Spinal cord (tissue), 10 donors: Measurements from ENCODE around the gene DNAJC15. TPM values are rescaled to one million over a fixed set of nuclear protein-coding genes. Genes with fewer than 3 reads are reported as not detected.
"Not testable (repeated sequence)": the region's sequence is repeated elsewhere in the genome, so short reads cannot be mapped to it uniquely, and the experiment has no call there.

Source experiments
- DNase-seq, 6 donors: peaks; one replicate each; pipeline versions ENCODE4 v3.0.0 to v3.0.0-alpha.2; 2013 to 2015; ENCODE audit warnings: low spot score in 6 of 6, low read depth in 4 of 6
- H3K27ac ChIP-seq: one replicate; pipeline ENCODE4 v1.5.1; 2013; ENCODE audit warnings: low read depth, low read length, control low read depth
- H3K27me3 ChIP-seq: one replicate; pipeline ENCODE4 v1.6.1; 2013; ENCODE audit warnings: low read length; ENCODE audit not compliant: control insufficient read depth, insufficient read depth
- H3K36me3 ChIP-seq: one replicate; pipeline ENCODE4 v1.6.1; 2013; ENCODE audit warnings: low read length; ENCODE audit not compliant: control insufficient read depth, insufficient read depth
- H3K4me1 ChIP-seq: one replicate; pipeline ENCODE4 v1.6.1; 2013; ENCODE audit warnings: low read length; ENCODE audit not compliant: control insufficient read depth, insufficient read depth
- H3K4me3 ChIP-seq: one replicate; pipeline ENCODE4 v1.5.1; 2013; ENCODE audit warnings: low read depth, low read length, control low read depth
- H3K9me3 ChIP-seq: one replicate; pipeline ENCODE4 v1.6.1; 2013; ENCODE audit warnings: low read length; ENCODE audit not compliant: control insufficient read depth, insufficient read depth
- WGBS: methylation state at CpG from one replicate; pipeline ENCODE4 v1.1.5; 2013; ENCODE audit warnings: missing lambda C conversion rate; ENCODE audit not compliant: insufficient coverage; 5-methylcytosine and 5-hydroxymethylcytosine counted together
- polyA plus RNA-seq, 2 donors: library from polyadenylated mRNA; unstranded; fragments of 120-200 nt; gene quantifications; one replicate each; pipeline ENCODE4 v1.2.1, GENCODE V29; 2013; ENCODE audit not compliant: insufficient read length in 2 of 2
- total RNA-seq, 2 donors: library from RNA; depleted of rRNA in 1 of 2; stranded (reverse); fragments of 120-200 nt in 1 of 2; fragments of >200 nt in 1 of 2; gene quantifications; one replicate each; pipeline versions ENCODE4 v1.2.3 to v1.2.4, GENCODE V29; 2013 to 2014
- donor health status: healthy.

The DNAJC15 gene
- total and polyA plus RNA-seq, 4 donors = 19.1 to 27.6 (median 24.3) TPM

GRCh38 chr13:43040581-43041368 lies 17.4 kb downstream of the DNAJC15 start:
- WGBS = 94% methylated on average over 5 of the region's 13 CpGs
- H3K36me3 ChIP-seq, H3K27ac ChIP-seq, DNase-seq, H3K27me3 ChIP-seq, H3K9me3 ChIP-seq, H3K4me3 ChIP-seq: not testable (repeated sequence)
- peaks cover 12% of the 10 kb centered on the region for H3K4me1 ChIP-seq

DNA sequence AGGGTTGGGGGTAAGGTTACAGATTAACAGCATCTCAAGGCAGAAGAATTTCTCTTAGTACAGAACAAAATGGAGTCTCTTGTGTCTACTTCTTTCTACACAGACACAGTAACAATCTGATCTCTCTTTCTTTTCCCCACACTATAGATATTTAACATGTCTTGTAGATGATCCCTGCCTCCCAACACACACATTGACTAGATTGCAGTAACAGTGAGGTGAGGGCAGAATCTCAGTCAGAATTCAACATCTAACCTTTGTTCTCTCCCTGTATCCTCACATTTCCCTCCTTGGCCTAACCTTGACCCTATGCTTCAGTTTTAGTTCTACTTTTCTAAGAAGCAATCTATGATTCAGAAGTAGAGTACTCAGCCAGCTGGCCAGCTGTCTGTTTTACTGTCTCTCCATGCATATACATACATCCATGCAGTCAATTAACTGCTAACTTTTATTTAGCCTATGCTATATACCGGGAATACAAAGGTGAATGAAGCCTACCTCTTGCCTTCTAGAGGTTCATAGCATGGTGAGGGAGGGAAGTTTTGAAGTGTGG lies 18.1 kb downstream of the DNAJC15 start:
- no peaks in the 10 kb centered on the region for H3K9me3 ChIP-seq
- H3K4me3 ChIP-seq = no peak overlapping the region
- WGBS = no CpG with 5 or more reads among the region's 1 CpG
- DNase-seq = no peak
- H3K27me3 ChIP-seq = no peaks in the 10 kb centered on the region
- no peak overlapping the region for H3K27ac ChIP-seq
- H3K36me3 ChIP-seq = peaks cover 6% of the 10 kb centered on the region
- peaks cover 6% of the 10 kb centered on the region for H3K4me1 ChIP-seq

DNA sequence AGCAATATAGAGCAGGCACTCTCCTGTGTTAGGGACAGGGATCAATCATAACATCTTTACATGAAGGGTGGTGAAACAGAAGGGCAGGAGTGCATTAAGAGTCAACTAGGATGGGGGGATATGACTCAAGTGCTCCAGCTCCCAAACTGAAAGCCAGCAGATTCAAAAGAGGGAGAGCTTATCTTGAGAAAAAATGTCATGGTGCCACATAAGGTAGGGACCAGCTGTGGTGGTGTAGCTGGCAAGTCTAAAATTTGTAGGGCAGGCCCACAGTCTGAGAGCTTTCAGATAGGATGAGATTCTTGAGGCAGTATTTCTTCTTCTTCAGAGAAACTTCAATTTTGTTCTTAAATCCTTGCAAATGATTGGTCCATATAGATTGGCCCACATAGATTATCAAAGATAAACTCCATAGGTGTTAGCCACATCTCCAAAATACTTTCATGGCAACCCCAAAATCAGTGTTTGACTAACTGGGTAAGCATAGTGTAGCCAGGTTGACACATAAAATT lies 19.1 kb downstream of the DNAJC15 start:
- H3K27me3 ChIP-seq = no peaks in the 10 kb centered on the region
- no peaks in the 10 kb centered on the region for H3K36me3 ChIP-seq
- no peak overlapping the region for H3K4me3 ChIP-seq
- no peak overlapping the region for H3K27ac ChIP-seq
- H3K4me1 ChIP-seq = no peaks in the 10 kb centered on the region
- H3K9me3 ChIP-seq = no peaks in the 10 kb centered on the region
- DNase-seq = no peak

- no peaks in the 10 kb centered on the region for H3K36me3 ChIP-seq
- H3K9me3 ChIP-seq = no peaks in the 10 kb centered on the region
- H3K4me1 ChIP-seq = no peaks in the 10 kb centered on the region
- DNase-seq = no peak
- no peaks in the 10 kb centered on the region for H3K27me3 ChIP-seq
- WGBS = 85% methylated on average over 5 of the region's 5 CpGs
- no peak overlapping the region for H3K27ac ChIP-seq
- no peak overlapping the region for H3K4me3 ChIP-seq
Measured at GRCh38 chr13:43044720-43045301, 21.4 kb downstream of the DNAJC15 start.

DNA sequence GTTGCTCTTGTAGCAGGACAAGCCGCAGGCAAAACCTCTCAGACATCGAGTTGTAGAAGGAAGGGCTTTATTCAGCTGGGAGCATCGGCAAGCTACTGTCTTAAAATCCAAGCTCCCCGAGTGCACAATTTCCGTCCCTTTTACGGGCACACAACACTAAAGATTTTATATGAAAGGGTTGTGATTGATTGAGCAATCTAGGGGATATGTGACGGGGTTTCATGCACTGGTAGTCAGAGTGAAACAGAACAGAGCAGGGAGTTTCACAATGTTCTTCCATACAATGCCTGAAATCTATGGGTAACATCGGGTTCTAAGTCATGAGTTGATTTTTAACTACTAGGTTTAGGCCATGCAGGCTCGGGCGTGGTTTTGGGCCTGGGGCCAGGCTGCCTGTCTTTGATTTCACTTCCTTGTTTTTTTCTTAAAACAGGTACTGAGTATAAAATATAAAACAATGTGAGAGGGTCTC lies 22.0 kb downstream of the DNAJC15 start:
- H3K36me3 ChIP-seq, H3K4me3 ChIP-seq, H3K27me3 ChIP-seq, H3K4me1 ChIP-seq, DNase-seq, H3K9me3 ChIP-seq, H3K27ac ChIP-seq: not testable (repeated sequence)
- no CpG with 5 or more reads among the region's 10 CpGs for WGBS

GRCh38 chr13:43046259-43046658 lies 22.9 kb downstream of the DNAJC15 start:
- no peak overlapping the region for H3K4me3 ChIP-seq
- H3K9me3 ChIP-seq = no peaks in the 10 kb centered on the region
- H3K27me3 ChIP-seq = no peaks in the 10 kb centered on the region
- no peaks in the 10 kb centered on the region for H3K4me1 ChIP-seq
- WGBS = no CpG with 5 or more reads among the region's 6 CpGs
- H3K36me3 ChIP-seq = no peaks in the 10 kb centered on the region
- no peak overlapping the region for H3K27ac ChIP-seq
- DNase-seq = no peak

DNA sequence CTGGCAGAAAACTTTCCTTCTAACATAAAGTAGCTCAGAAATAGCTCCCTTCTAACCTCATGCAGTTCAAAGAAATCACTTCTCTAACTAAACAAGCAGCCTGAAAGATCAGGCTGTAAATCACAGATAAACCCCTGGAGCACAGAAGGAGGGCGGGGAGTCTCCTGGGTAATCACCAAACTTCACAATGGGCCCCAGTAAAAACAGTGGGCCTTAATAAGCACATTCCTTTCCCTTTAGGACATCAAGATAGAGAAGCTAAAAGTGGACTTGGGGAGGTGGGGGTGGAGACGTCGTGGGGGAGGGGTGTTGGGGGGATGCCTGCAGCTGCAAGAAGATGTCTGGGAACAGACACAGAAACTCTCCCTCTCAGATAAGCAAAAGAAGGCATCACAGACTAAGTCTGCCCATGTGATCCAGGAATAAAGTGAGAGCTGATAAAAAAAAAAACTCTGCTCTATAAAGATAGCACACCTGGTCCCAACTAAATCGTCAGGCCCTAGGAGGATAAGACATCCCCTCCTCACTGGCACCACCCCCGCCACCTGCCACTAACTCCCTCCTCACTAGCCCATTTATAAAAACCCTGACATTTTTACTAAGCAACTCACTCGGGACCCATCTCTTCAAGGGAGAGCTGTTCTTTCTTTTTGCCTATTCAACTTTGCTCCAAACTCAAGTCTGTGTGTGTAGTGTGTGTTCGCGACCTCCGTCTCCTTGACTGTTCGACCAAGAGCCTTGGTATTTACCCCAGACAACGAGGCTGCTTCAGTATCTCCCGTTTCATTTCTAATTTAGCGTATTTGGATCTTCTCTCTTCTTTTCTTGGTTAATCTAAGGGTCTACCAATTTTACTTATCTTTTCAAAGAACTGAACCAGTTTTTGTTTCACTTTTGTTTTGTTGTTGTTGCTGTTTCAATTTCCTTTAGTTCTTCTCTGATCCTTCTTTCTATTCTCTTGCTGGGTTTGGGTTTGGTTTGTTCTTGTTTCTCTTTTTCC lies 31.7 kb downstream of the DNAJC15 start:
- peaks cover 2% of the 10 kb centered on the region for H3K9me3 ChIP-seq
- H3K27ac ChIP-seq = peak overlapping the region; percentile 65
- peak; percentile 19 to 71 (median 38) for DNase-seq
- H3K27me3 ChIP-seq = no peaks in the 10 kb centered on the region
- no peaks in the 10 kb centered on the region for H3K4me1 ChIP-seq
- WGBS = 10% methylated on average over 3 of the region's 13 CpGs
- H3K4me3 ChIP-seq = peak overlapping the region; percentile 43
- H3K36me3 ChIP-seq = no peaks in the 10 kb centered on the region

DNA sequence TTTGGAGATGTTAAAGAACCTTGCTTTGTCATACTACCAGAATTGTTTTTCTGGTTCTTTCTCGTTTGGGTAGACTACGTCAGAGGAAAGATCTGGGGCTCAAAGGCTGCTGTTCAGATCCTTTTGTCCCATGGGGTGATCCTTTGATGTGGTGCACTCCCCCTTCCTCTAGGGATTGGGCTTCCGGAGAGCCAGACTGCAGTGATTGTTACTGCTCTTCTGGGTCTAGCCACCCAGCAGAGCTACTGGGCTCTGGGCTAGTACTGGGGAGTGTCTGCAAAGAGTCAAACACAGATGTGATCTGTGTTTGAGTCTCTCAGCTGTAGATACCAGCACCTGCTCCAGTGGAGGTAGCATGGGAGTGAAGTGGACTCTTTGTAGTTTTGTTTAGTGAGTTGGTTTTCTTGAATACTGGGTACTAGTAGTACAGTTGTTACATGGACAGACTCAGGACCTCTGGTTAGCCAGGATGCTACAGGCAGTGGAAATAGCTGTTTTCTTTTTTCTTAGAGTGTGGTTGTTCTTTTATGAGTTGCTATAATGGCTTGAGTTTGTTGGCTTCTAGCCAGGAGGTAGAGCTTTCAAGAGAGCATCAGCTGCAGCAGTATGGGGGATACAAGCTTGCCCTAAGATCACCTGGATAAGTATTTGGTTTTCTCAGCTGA lies 34.4 kb downstream of the DNAJC15 start:
- Histone ChIP-seq H3K4me3 (no peak overlapping the region), H3K9me3 (no peaks in the 10 kb centered on the region), H3K4me1 (no peaks in the 10 kb centered on the region), H3K27ac (peak overlapping the region; percentile 49), H3K36me3 (no peaks in the 10 kb centered on the region), H3K27me3 (no peaks in the 10 kb centered on the region)
- 37% methylated on average over 3 of the region's 3 CpGs for WGBS
- no peak for DNase-seq

GRCh38 chr13:43058318-43058674 lies 34.9 kb downstream of the DNAJC15 start:
- no peaks in the 10 kb centered on the region for H3K36me3 ChIP-seq
- 91% methylated on average over 1 of the region's 1 CpG for WGBS
- H3K4me1 ChIP-seq = no peaks in the 10 kb centered on the region
- no peak overlapping the region for H3K4me3 ChIP-seq
- H3K27ac ChIP-seq = peak overlapping the region; percentile 49
- H3K9me3 ChIP-seq = no peaks in the 10 kb centered on the region
- no peaks in the 10 kb centered on the region for H3K27me3 ChIP-seq
- no peak for DNase-seq
